22Rv1 (cell line): ENCODE data around the gene ASB2.

Source experiments
- ZFX ChIP-seq: fragments of 450-650 bp; IDR thresholded peaks from 2 replicates; pipeline ENCODE4 v1.6.1; 2017; ENCODE audit warnings: antibody characterized with exemption, borderline replicate concordance
- TF ChIP-seq, protein P1 (sequence below): fragments of 450-650 bp; IDR thresholded peaks from 2 replicates; pipeline ENCODE4 v1.5.1; 2017; ENCODE audit warnings: mild to moderate bottlenecking

DNA sequence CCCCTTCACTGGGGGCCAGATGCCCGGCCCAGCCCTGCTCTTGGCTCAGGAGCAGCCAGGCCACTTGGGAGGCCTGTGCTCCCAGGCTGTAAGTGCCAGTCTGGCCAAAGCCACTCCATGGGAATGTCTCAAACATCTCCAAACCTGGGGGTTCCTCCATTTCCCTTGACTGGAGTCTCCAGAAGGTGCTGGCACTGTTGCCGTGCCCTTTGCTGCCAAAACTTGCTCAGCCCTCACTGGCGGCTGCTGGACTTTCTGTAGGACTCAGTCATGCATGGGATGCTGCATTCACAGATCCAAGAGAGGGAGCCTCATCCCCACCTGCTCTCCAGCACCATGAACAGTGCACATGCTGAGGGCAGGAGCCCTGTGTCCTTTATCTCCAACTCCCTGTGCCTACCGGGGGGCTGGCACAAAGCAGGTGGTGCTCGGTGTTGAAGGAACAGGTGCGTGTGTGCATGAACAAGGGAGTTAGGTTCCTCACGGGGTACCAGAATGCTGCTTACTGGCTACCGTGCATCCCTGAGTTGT lies 40.1 kb upstream of the ASB2 start:
- TF ChIP-seq, protein P1, sequence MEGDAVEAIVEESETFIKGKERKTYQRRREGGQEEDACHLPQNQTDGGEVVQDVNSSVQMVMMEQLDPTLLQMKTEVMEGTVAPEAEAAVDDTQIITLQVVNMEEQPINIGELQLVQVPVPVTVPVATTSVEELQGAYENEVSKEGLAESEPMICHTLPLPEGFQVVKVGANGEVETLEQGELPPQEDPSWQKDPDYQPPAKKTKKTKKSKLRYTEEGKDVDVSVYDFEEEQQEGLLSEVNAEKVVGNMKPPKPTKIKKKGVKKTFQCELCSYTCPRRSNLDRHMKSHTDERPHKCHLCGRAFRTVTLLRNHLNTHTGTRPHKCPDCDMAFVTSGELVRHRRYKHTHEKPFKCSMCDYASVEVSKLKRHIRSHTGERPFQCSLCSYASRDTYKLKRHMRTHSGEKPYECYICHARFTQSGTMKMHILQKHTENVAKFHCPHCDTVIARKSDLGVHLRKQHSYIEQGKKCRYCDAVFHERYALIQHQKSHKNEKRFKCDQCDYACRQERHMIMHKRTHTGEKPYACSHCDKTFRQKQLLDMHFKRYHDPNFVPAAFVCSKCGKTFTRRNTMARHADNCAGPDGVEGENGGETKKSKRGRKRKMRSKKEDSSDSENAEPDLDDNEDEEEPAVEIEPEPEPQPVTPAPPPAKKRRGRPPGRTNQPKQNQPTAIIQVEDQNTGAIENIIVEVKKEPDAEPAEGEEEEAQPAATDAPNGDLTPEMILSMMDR, result no peak
- no peak for TF ChIP-seq ZFX
